SHP77 treated with DMSO at 0.1 percent for 48 hours (cell line): Measurements from ENCODE around the gene A3GALT2.

Source experiments
- DNase-seq: peaks from one replicate; lab custom pipeline; 2025; lab: John Stamatoyannopoulos, UW

The A3GALT2 gene

DNA sequence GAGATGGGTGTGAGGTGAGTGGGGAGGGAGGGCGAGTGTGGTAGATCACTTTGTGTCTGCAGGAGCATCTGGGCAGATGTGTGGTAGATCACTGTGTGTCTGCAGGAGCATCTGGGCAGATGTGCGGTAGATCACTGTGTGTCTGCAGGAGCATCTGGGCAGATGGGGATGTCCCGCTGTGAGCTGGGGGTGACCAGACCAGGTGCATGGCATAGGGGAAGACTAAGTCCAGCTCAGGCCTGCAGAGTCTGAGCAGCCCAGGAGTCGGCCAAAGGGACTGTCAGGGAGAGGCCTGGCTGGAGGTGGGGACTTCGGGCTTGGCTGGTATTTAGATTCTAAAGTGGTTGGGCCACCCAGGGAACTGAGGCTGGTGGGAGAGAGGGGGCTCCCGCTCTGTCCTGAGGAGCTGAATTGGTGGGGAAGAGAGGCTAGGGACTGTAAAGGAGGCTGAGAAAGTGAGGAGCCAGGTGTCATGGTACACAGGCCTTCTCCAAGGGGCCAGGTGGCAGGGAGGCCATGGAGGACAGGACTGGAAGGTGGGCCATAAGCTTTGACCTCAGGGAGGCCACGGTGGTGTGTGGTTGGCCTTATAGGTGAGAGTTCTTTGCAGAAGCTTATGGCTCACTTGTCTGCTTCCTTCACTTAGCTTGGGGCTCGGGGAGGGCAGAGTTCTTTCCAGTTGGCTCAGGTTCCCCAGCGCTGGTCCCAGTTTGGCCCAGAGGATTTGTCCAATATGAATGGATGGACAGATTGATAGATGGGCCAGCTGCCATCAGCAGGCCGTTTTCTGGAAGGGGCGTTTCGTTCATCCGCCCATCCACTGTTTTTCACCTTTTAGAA is 49.0 kb downstream of the A3GALT2 start:
- DNase-seq, result no peak

DNA sequence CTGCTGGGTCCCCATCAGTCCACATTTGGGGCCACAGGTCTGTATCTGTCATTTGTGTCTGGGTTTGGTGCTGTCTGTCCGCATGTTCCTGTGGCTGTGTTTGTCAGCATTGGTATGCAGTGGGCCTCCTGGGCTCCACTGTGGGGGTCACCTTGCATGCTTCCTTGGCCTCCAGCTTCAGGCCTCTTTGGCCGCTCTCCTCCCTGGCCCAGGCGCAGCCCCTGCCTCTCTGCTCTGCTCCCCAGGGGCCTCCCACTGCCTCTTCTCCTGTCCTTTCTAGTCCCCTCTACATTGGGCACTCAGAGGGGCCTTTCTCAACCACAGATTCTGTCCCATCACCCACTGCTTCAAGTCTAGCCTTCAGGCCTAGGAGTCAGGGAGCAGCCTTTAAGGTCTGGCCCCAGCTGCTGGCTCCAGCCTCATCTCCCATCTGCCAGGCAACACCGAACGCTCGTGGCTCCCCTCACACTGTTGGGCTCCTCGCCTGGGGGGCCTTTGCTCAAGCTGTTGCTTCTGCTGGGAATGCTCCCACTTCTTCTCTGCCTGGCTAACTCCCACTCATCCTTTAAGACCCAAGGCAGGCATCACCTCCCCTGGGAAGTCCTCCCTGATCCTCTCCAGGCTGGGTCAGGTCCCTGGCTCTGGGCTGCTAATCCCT is 50.0 kb downstream of the A3GALT2 start:
- no peak for DNase-seq

DNA sequence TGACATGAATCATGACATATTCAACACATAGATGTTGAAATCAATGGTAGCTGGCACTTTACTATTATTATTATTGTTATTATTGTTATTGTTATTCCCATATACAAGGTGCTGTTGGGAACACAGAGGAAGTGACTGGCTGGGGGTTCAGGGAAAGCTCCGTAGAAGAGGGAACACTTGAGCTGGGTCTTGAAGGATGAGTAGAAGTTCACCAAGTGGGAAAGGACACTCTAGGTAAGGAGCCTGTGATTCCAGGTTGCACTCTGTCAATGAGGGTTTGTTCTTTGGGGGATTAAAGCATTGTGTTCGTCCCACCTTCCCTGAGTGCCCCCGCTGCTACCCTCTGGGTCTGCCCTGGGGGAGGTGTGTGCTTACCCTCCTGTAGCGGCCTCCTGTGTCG is 50.5 kb downstream of the A3GALT2 start:
- DNase-seq, result no peak

DNA sequence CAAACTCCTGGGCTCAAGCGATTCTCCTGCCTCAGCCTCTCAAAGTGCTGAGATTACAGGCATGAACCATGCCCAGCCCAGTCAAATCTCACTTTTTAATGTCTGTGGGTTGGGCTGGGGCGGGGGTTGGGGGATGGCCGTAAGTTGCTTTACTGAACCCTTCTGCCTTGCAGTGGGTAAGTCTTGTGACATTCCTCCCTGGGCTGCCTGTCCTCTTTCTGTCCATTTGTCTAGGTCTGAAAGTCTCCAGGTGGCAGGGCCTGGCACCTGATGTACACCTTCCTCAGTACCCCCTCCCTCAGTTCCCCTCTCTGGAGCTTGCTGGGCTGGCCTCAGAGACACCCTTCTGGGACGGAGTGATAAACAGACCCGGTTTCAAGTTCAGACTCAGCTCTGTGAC is 51.3 kb downstream of the A3GALT2 start:
- no peak for DNase-seq

DNA sequence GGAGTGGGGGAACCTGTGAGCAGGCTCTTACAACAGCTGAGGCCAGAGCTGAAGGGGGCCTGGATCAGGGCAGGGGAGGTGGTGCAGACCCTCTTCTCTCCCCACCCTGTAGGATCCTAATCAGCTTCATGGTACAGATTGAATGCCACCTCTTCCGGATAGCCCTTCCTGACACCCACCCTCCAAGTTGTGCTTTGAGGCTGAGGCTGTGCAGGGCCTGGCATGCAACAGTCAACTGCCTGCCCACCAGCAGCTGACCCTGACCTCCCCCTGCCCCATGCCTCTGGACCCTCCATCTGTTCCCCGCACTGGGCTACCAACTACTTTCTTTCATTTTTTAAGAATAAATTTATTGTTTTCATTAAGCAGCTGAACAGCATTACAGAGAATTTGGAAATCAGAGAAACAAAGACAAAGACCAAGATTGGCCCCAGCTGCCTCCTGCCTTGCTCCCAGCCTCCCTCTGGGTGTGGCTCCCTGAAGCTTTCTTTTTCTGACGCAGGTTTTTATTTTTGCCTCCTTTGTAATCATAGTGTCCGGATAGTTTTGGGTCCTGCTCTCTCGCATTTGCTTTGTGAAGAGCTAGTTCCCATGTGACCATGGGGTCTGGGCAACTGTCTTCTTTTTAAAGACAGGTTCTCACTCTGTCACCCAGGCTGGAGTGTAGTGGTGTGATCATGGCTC is 51.8 kb downstream of the A3GALT2 start:
- DNase-seq, result no peak

DNA sequence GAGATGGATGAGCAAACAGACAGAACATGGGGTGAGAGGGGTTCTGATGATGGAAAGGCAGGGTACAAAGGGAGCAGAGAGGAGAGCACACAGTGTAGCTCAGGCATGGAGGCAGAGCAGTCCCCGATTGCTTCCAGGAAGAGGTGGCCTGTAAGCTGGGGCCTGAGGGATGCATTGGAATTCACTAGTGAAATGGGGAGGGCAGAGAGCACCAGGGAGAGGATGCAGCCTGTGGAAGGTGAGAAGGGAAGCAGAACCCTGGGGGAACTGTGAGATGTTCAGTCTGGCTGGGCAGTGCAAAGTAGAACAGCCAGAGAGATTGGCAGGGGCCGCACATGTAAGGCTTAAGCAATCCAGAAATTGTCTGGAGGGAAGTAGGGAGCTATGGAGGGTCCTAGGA is 52.4 kb downstream of the A3GALT2 start:
- no peak for DNase-seq

DNA sequence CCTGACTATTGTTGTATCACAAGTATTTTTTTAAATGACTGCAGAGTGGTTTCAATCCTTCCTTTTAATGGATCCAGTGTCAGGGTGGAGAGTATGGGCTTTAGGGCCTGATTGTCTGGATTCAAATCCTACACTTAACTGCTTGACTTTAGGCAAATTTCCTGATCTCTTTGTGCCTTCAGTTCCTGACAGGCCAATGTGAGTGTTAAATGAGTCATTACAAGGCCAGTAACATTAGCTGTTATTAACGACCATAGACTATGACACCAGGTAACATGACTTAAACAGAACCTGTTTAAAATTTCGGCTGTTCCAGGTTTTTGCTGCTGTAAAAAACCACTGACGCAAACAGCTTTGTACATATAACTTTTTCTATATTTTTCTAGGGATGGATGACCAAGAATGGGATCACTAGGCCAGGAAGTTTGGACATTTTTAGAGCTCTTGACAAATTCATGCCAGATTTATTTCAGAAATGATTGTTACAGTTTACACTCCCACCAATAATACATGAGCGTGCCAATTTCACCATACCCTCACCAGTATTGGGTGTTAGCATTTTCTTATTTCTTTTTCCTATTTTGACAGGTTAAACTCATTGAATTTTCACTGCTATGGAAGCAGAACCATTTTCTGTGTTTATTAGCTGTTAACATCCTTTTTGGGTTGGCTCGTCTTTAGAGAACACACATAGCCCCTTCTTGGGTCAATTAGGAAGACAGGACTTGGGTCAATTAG is 53.3 kb downstream of the A3GALT2 start:
- no peak for DNase-seq

DNA sequence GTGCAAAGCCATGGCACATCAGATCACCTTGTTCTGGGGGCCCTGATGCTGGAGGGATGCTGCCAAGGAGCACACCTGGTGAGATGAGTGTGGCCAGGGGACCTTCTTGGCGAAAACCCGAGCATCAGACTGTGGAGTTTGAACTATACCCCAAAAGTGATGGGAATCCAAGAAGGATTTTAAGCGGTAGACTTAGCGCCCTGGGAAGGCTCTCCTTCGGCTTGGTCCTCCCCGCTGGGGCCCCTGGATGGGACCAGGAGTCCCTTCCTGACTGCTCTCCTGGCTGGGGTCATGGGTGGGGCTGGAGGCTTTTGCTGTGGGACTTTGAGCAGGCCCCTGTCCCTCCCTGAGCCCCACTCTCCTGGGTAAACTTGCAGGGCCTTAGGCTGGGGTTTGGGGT is 54.1 kb downstream of the A3GALT2 start:
- no peak for DNase-seq

DNA sequence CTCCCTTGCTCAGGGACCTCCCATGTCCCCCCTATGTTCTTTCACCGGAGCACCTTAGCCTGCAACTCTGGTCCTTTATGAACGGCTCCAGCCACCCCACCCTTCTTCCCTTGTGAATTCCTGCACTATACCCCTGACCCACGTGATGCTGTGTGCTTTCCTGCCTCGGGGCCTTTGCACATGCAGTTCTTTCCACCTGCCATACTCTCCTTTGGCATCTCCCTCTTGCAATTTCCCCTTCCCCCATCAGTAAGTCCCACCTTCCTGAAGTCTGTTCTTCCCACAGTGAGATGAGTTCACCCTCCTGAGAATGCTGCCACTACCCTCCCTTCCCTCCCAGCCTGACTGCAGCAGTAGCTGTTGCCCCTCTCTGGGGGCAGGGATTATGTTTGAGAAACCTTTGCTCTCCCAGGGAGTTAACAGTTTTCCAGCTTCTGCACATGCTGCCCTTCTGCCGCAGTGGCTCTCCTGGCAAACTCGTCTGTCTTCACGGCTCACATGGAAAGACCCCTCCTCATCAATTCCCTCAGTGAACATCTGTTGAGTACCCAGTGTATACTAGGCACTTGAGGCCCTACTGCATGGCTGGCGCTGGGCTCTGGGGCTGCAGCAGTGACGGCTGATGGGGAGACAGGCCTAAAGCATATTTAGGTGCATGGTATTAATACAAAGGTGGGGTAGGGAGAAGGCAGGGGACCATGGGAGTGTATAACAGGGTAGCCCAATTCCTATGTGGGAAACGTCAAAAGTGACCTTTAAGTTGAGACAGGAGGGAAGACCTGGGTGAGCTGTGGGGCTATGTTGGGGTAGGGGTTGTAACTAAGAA is 54.9 kb downstream of the A3GALT2 start:
- no peak for DNase-seq

DNA sequence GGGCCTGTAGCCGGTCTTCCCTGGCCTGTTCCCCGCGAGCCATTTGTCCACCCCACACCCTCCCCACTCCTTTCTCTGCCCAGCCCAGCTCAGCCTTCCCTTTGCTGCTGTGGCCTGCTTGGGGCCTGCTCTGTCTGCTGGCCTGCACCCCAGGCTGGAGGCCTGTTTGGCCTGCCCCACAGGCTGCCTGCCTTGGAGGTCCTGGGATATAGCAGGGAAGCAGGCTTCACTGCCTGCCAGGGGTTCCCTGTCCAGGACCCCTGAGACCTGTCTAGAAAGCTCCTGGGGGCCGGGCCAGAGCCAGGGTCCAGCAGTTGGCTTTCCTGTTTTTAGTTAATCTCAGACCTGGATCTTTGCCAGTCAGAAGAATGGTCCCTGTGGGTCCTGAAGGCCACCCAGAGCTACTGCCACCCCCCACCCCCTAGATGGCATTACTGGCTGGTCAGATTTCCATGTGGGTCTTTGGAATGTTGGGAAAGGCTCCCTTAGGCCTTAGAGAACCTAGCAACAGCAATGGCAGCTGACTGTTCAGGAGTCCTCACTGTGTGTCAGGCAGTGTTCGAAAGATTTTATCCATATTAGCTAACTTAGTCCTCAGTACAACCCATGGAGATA is 56.9 kb downstream of the A3GALT2 start:
- DNase-seq, result no peak

DNA sequence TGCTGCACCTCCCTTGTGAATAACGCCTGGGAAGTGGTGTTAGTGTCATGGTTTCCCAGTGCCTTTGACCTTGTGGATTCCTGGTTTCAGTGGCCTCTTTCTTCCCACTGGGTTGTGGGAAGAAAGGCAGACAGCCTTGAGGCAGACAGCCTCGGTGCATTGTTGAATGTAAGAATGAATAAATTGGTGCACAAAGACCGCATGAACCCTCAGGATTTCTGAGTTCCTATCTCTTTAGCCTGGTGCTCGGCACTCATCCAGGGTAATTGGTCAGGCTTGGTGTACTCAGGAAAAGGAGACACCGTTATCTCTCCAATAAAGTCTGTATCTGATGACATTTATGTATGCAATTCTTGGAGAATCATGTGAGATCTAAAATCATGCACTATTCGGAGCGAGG is 59.6 kb downstream of the A3GALT2 start:
- DNase-seq, result no peak

DNA sequence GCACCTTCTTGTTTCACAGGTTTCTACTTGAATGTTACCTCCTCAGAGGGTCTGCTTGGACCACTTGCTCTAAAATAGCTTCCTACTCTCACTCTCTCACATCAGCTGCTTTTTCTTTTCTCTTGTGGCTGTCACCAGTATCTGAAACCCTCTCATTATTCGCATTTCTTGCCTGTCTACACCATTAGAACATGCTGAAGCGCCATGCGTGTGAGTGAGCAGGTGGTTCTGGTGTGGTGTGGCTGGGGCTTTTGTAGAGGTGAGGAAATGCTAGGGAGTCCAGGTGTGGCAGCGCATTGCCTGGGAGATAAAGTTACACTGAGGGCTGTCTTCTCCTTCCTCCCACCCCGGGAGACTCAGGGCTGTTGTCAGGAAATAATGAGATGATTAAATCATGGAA is 60.5 kb downstream of the A3GALT2 start:
- no peak for DNase-seq

DNA sequence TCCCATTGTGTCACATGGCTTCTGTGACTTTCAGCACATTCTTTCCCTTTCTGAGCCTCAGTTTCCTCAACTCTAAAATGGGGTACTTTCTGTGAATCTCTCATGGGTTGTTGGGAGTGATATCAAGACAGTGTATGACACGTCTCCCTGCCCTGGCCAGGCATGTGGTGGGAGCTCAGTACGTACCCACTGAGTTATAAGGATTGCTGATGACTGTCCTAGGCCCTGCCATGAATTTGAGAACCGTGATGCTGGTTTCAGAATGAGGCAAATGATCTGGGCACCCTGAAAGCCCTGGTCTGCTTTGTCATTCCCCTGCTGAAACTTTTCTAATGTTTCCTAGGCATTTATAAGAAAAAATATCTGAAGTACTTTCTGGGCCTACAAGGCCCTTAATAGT is 61.0 kb downstream of the A3GALT2 start:
- no peak for DNase-seq

DNA sequence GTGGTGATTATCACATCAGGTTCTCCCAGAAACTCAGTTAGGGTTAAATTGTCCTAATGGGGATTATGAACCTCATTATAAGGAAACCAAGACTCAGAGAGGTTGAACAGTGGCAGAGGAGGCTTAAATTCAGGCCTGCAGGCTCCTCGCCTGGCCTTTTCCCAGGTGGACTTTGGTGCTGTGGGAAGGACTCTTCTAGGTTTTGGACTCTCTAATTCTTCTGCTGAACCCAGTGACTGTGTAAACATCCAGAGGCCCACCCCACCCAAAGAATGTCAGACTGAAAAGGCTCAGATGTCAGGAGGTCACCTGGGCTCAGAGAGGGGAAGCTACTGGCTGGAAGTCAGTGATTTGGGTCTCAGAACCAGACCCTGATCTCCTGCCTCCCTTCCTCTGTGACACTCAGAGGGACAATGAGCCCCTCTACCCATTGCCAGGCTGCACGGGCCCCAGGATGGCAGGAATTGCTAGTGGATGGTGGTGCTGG is 62.1 kb downstream of the A3GALT2 start:
- DNase-seq, result no peak

DNA sequence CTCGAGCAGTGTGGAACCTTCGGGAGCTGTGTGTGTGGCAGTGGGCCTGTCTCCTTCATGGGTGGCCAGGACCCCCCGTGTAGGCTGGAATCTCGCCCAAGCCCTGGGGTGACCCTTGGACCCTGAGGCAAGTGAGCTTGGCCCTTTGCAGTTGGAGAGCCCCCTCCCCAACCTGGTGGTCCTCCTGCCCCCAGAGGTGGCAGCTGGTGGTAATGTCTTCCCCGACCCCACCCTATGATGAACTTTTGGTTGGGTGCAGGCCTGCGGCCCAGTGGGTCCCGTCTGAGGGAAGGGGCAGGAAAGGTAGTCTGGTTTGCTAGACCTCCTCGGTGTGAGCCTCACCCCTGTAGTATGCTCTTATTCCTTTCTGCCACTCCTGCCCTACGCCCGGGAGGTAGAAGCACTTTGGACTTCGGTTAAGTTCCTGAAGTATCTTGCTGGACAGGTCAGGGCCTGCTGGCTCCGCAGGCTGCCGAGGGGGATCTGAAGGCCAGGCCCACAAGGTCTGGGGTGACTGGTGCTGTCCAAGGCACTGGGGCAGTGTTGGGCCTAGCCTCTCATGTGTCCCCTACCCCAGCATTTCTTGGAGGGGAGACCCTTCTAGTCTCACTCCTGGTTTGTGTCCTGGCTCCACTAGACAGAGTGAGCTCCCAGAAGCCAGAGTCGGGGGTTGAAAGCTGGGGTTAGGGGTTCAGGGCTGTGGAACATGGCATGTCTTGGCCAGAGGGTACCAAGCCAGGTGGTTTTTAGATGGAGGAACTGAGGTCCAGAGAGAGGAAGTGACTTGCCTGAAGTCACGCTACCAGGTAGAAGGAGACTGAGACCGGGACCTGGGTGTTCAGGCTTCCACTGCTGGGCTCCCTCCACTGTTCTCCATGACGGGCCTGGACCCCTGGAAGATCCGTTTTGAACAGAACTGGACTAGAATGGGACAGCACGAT is 62.9 kb downstream of the A3GALT2 start:
- no peak for DNase-seq

DNA sequence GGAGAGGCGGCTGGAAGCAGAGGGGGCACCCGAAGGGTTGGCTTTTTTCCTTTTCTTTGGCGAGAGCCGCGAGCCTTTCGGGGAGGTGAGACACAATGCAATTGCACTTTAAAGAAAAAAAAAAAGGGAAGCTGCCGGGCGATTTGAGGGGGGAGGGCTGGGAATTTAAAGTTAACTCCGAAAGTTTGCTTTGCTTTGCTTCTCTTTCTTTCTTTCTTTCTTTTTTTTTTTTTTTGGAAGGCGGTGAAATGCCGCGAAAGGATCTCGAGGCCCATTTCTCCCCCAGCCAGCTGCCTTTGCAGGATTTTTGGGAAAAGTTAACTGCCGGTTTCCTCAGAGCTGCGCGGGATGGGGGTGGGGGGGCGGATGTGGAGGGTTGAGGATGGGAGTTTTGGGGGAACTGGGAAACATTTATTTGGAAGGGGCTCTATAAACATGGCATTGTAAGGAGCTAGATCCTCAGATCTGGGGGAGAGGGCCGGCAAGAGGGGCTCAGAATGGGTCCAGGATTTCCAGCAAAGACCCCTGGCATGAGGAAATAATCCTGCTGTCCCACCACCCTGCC is 63.6 kb downstream of the A3GALT2 start:
- DNase-seq, result no peak
